Ovary (tissue), 9 donors: Measurements from ENCODE around the gene AP1G2. TPM values are rescaled to one million over a fixed set of nuclear protein-coding genes. Genes with fewer than 3 reads are reported as not detected.

Experiments
- DNase-seq, 5 donors: peaks; one replicate each; pipeline ENCODE4 v3.0.0-alpha.2; 2019 to 2020
- H3K27ac ChIP-seq, 2 donors: fragments of 200-600 bp; one replicate each; pipeline versions ENCODE4 v1.5.1 to v1.8.0; 2019 to 2022
- H3K27me3 ChIP-seq: fragments of 200-600 bp; one replicate; pipeline ENCODE4 v1.8.0; 2022
- H3K36me3 ChIP-seq: fragments of 200-600 bp; sonication (generic); one replicate; pipeline ENCODE4 v1.5.1; 2019
- H3K4me1 ChIP-seq: one replicate; pipeline ENCODE4 v1.8.1; 2013; ENCODE audit warnings: mild to moderate bottlenecking, moderate library complexity; ENCODE audit not compliant: insufficient read depth
- H3K4me3 ChIP-seq: fragments of 200-600 bp; sonication (generic); one replicate; pipeline ENCODE4 v1.5.1; 2017
- H3K9me3 ChIP-seq, 2 donors: fragments of 200-600 bp in 1 of 2; sonication (generic) in 1 of 2; one replicate each; pipeline versions ENCODE4 v1.5.1 to v1.8.1; 2013 to 2019; ENCODE audit warnings: mild to moderate bottlenecking in 1 of 2, moderate library complexity in 1 of 2
- EP300 ChIP-seq: sonication (generic); formaldehyde crosslinking; IDR thresholded peaks from one replicate; pipeline ENCODE4 v1.6.1; 2017; ENCODE audit warnings: antibody characterized with exemption
- POLR2A ChIP-seq: fragments of 450-650 bp; IDR thresholded peaks from one replicate; pipeline ENCODE4 v1.6.1; 2017; ENCODE audit warnings: antibody characterized with exemption, mild to moderate bottlenecking, moderate library complexity
- WGBS, 3 donors: extraction: QIAGEN DNeasy Blood & Tissue Kit in 1 of 3; methylation state at CpG; one replicate each; pipeline versions ENCODE4 v1.1.5 to v1.1.7; 2013 to 2017; 5-methylcytosine and 5-hydroxymethylcytosine counted together
- intact Hi-C, 4 donors: fragments of 100-400 bp; cut with DNase I; formaldehyde crosslinking; loops; one replicate each; pipeline versions ENCODE4 v1.11.0 to v1.15.1; 2022 to 2023
- polyA plus RNA-seq, 2 donors: library from polyadenylated mRNA; stranded (reverse); fragments of 200-250 nt in 1 of 2; fragments of 350-450 nt in 1 of 2; fragmentation: Illumina TruSeq in 1 of 2; extraction: RNeasy Lipid Tissue Mini Kit (QIAGEN cat#74804) in 1 of 2; gene quantifications; one replicate each; pipeline ENCODE4 v1.2.3, GENCODE V29; 2013 to 2014
- total RNA-seq, 7 donors: library from RNA; depleted of rRNA in 2 of 7; stranded (reverse); fragments of >200 nt in 2 of 7; fragmentation: NEBNext Ultra II Directional in 3 of 7; extraction: Animal tissue kit (Norgen Biotek cat#: 25700) in 3 of 7; gene quantifications; one replicate each; pipeline versions ENCODE4 v1.1.0 to v1.2.4, GENCODE V29; 2016 to 2023
- TF ChIP-seq, protein P1 (sequence below), 3 donors: fragments of 450-650 bp in 2 of 3; fragments of 200-600 bp in 1 of 3; IDR thresholded peaks; one replicate each; pipeline versions ENCODE4 v1.5.1 to v1.8.0; 2016 to 2022; ENCODE audit warnings: antibody characterized with exemption in 3 of 3, mild to moderate bottlenecking in 1 of 3
- donor health status: DM: no; HTN: no; CAD: no; lungs with moderate emphysema.
- donor health status: DM: no; HTN: no; CAD: no.
- donor health status: Bipolar disorder and iron deficiency.
- donor health status: DM: yes; HTN: yes; CAD: no.
- donor health status: DM: no; HTN: no; CAD: no.
- donor health status: DM: yes; HTN: yes; CAD: no.

Gene AP1G2
- total and polyA plus RNA-seq, 9 donors = 32.0 to 129 (median 87.6) TPM

DNA sequence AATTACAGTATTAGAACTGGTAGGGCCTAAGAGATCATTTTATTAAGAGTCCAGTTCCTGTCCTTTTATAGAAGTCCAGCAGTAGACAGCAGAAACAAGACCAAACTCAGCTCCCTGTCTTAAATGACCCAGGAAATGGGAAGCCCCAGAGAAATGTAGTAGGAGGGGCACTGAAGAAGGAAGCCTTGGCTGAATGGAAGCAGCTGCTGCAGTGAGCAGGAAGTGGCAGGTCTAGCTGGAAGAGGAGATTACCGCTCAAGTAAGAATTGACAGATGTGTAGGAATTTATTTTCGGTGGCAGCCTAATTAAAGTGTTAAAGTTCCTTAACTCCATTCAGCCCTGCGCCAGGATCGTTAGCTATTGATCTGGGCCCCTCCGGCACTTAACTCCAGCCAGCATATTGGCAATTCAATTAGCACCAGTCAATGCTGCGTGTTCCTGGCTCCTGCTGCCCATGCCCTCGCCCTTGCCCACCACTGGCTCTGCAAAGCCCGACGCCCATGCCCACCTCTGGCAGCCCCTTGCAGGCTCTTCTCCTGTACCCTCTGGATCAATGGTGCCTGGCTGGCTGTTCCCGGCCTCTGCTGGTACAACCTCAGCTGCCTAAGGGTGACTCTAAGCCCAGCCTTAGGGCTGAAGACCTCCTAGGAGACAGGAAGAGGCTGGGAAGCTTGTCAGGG lies 37.1 kb downstream of the AP1G2 start:
- H3K27ac ChIP-seq = no peak overlapping the region
- TF ChIP-seq EP300 (no peak), POLR2A (no peak)
- TF ChIP-seq, protein P1, sequence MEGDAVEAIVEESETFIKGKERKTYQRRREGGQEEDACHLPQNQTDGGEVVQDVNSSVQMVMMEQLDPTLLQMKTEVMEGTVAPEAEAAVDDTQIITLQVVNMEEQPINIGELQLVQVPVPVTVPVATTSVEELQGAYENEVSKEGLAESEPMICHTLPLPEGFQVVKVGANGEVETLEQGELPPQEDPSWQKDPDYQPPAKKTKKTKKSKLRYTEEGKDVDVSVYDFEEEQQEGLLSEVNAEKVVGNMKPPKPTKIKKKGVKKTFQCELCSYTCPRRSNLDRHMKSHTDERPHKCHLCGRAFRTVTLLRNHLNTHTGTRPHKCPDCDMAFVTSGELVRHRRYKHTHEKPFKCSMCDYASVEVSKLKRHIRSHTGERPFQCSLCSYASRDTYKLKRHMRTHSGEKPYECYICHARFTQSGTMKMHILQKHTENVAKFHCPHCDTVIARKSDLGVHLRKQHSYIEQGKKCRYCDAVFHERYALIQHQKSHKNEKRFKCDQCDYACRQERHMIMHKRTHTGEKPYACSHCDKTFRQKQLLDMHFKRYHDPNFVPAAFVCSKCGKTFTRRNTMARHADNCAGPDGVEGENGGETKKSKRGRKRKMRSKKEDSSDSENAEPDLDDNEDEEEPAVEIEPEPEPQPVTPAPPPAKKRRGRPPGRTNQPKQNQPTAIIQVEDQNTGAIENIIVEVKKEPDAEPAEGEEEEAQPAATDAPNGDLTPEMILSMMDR (IDR thresholded peaks at IDR 0.05) = no peak
- H3K4me3 ChIP-seq = no peak overlapping the region
- intact Hi-C loops = loop anchor here in 1 of 4 donors (10.0 kb wide), 1 partner anchor 46 kb away; no protein-coding TSS in a partner anchor
- H3K9me3 ChIP-seq = no peaks in the 10 kb centered on the region
- no peaks in the 10 kb centered on the region for H3K4me1 ChIP-seq
- H3K36me3 ChIP-seq = no peaks in the 10 kb centered on the region
- WGBS, 3 donors = 68 to 71% (median 70%) methylated on average over 10 of the region's 10 CpGs
- H3K27me3 ChIP-seq = no peaks in the 10 kb centered on the region
- DNase-seq = no peak

DNA sequence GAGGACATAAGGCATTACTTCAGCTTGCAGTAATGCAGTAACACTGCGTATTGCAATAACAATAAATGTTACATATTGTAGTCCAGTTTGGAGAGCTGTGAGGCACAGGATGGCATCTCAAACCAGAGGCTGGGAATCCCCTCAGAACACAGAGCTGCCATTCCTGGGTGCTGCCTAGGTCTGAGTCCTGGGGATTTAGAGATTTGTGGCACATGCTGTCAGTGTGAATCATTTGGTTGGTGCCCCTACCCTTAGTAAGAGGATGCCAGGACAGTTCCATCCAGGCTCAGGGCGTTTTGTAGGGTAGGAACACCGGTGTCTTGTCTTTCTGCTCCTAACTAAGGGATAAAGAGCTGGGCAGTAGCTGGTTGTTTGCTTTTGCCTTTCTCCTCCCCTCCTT lies 38.6 kb downstream of the AP1G2 start:
- DNase-seq = no peak
- no peaks in the 10 kb centered on the region for H3K9me3 ChIP-seq
- intact Hi-C loops = no loop called here
- 73 to 85% (median 76%) methylated on average over 3 of the region's 3 CpGs for WGBS, 3 donors
- no peaks in the 10 kb centered on the region for H3K36me3 ChIP-seq
- no peaks in the 10 kb centered on the region for H3K27me3 ChIP-seq
- no peaks in the 10 kb centered on the region for H3K4me1 ChIP-seq
- no peak overlapping the region for H3K4me3 ChIP-seq
- H3K27ac ChIP-seq = no peak overlapping the region
- TF ChIP-seq POLR2A (no peak), EP300 (no peak)
- TF ChIP-seq, protein P1 (IDR thresholded peaks at IDR 0.05) = no peak

DNA sequence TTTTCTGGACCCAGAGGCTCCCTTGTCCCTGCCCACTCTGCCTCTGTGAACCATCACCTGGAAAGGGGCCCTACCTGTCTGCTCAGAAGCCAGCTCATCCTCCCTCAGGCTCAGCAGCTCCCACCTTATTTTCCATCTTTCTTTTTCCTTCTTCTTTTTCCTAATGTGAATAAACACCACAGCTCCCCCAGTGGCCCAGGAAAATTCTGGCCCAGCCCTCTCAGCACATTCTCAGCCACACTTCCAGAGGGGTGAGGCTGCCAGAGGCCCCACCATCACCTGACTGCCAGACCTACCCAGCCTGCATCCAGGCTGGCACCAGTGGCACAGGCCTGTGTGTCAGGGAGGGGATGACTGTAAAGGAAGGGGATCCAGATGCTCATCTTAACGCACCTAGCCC lies 39.0 kb downstream of the AP1G2 start:
- 53 to 75% (median 73%) methylated on average over 1 of the region's 1 CpG for WGBS, 3 donors
- Histone ChIP-seq H3K4me1 (no peaks in the 10 kb centered on the region), H3K9me3 (no peaks in the 10 kb centered on the region), H3K4me3 (no peak overlapping the region), H3K36me3 (no peaks in the 10 kb centered on the region), H3K27me3 (no peaks in the 10 kb centered on the region), H3K27ac (no peak overlapping the region)
- intact Hi-C loops = no loop called here
- no peak for DNase-seq
- no peak for TF ChIP-seq POLR2A
- TF ChIP-seq EP300 = no peak
- TF ChIP-seq, protein P1 (IDR thresholded peaks at IDR 0.05) = no peak

DNA sequence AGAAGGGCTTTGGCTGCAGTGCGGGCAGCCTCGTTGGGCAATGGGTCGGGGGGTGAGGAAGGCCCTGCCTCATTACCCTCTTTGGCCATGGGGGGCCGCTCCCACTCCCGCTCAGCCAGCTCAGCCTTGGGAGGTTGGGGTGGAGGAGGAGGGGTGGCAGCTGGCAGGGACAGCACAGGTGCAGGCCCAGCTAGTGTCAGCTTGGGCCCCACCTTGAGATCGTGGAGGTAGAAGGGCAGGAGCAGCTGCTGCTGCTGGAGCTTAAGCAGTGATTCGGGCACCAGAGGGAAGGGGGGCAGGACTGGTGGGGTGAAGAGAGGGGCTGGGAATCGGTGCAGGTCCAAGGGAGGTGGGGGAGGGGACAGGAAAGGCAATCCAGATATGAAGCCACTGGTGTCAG lies 42.0 kb downstream of the AP1G2 start:
- Histone ChIP-seq H3K9me3 (no peaks in the 10 kb centered on the region), H3K36me3 (no peaks in the 10 kb centered on the region), H3K4me3 (no peak overlapping the region), H3K27ac (no peak overlapping the region), H3K4me1 (no peaks in the 10 kb centered on the region), H3K27me3 (no peaks in the 10 kb centered on the region)
- DNase-seq = no peak
- TF ChIP-seq, protein P1 (IDR thresholded peaks at IDR 0.05) = no peak
- TF ChIP-seq EP300 (no peak), POLR2A (no peak)
- WGBS, 3 donors = 81 to 84% (median 83%) methylated on average over 8 of the region's 8 CpGs
- intact Hi-C loops = no loop called here
